DOHH2 (cell line): ENCODE results near the gene PRAME.

Source experiments
- H3F3A ChIP-seq: fragments of 200-600 bp; sonication (generic), shearing (Covaris generic); 2 replicates; pipeline ENCODE4 v1.6.0; 2016; ENCODE audit warnings: antibody characterized with exemption, mild to moderate bottlenecking; ENCODE audit not compliant: control insufficient read depth, insufficient read depth
- H3K27ac ChIP-seq: fragments of 200-600 bp; sonication (generic); 2 replicates; pipeline ENCODE4 v1.5.1; 2014; ENCODE audit warnings: low read depth, mild to moderate bottlenecking, low read length, moderate library complexity
- H3K27me3 ChIP-seq: fragments of 200-600 bp; sonication (generic); 2 replicates; pipeline ENCODE4 v1.6.1; 2014; ENCODE audit warnings: mild to moderate bottlenecking, low read length, mixed read lengths; ENCODE audit not compliant: control insufficient read depth
- H3K36me3 ChIP-seq: fragments of 200-600 bp; sonication (generic); 2 replicates; pipeline ENCODE4 v1.6.1; 2014; ENCODE audit warnings: mild to moderate bottlenecking, low read length, moderate library complexity, mixed read lengths; ENCODE audit not compliant: control insufficient read depth
- H3K4me1 ChIP-seq: fragments of 200-600 bp; sonication (generic); 2 replicates; pipeline ENCODE4 v1.6.1; 2014; ENCODE audit warnings: mild to moderate bottlenecking, low read length, mixed read lengths; ENCODE audit not compliant: control insufficient read depth
- H3K4me2 ChIP-seq: fragments of 200-600 bp; sonication (generic); 2 replicates; pipeline ENCODE4 v1.6.0; 2014; ENCODE audit warnings: mild to moderate bottlenecking, low read length, moderate library complexity
- H3K4me3 ChIP-seq: fragments of 200-600 bp; sonication (generic); 2 replicates; pipeline ENCODE4 v1.5.1; 2014; ENCODE audit warnings: mild to moderate bottlenecking, low read length, mixed read lengths
- H3K79me2 ChIP-seq: fragments of 200-600 bp; sonication (generic); 2 replicates; pipeline ENCODE4 v1.6.1; 2014; ENCODE audit warnings: mild to moderate bottlenecking, low read length, mixed read lengths; ENCODE audit not compliant: control insufficient read depth
- H3K9me2 ChIP-seq: fragments of 200-600 bp; sonication (generic); replicated peaks from 2 replicates; pipeline ENCODE4 v1.6.1; 2014; ENCODE audit warnings: mild to moderate bottlenecking, low read length, mixed read lengths; ENCODE audit not compliant: control insufficient read depth
- H3K9me3 ChIP-seq: fragments of 200-600 bp; sonication (generic); 2 replicates; pipeline ENCODE4 v1.6.1; 2014; ENCODE audit warnings: antibody characterized with exemption, low read length, mixed read lengths; ENCODE audit not compliant: control insufficient read depth, insufficient read depth
- H4K20me1 ChIP-seq: fragments of 200-600 bp; sonication (generic); 2 replicates; pipeline ENCODE4 v1.6.0; 2014; ENCODE audit warnings: low read depth, mild to moderate bottlenecking, antibody characterized with exemption, low read length, moderate library complexity; ENCODE audit not compliant: control insufficient read depth, insufficient read depth
- CTCF ChIP-seq: fragments of 200-600 bp; sonication (generic); IDR thresholded peaks from one replicate; pipeline ENCODE4 v1.5.1; 2014; ENCODE audit warnings: antibody characterized with exemption, mild to moderate bottlenecking, low read depth, low read length; ENCODE audit not compliant: poor library complexity, severe bottlenecking
- EZH2phosphoT487 ChIP-seq: fragments of 200-600 bp; sonication (generic); IDR thresholded peaks from 2 replicates; pipeline ENCODE4 v1.6.1; 2017; ENCODE audit warnings: borderline replicate concordance, mild to moderate bottlenecking, antibody characterized with exemption, low read length, moderate library complexity, mixed read lengths

Gene PRAME

DNA sequence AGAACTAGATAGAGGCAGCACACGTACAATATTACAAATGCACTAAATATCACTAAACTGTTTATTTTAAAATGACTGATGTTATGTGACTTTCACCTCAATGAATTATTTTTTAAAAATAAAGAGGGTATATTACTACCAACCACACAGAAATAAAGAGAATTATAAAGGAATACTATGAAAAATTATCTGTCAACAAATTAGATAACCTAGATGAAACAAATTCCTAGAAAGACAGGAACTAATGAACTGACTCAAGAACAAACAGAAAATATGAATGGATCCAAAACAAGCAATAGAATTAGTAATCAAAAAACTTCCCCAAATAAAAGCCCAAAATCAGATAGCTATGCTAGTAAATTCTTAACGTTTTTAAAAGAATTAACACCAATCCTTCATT, 60.8 kb downstream of the PRAME start:
- Histone ChIP-seq H4K20me1 (no peaks in the 10 kb centered on the region), H3K79me2 (peaks cover 18% of the 10 kb centered on the region), H3K36me3 (peaks cover 39% of the 10 kb centered on the region)

More for the DNA sequence above, 60.8 kb downstream of the PRAME start:
- Histone ChIP-seq H3K27me3 (no peaks in the 10 kb centered on the region), H3K9me3 (no peaks in the 10 kb centered on the region), H3K4me3 (no peak overlapping the region), H3K4me2 (no peak overlapping the region), H3K4me1 (peaks cover 6% of the 10 kb centered on the region; the same call in 1 of the 2 replicates), H3K27ac (no peak overlapping the region), H3K9me2 (no peaks in the 10 kb centered on the region), H3F3A (no peaks in the 10 kb centered on the region)
- TF ChIP-seq CTCF (no peak), EZH2phosphoT487 (no peak)
